Measurements from ENCODE around the gene ADAT1. TPM values are rescaled to one million over a fixed set of nuclear protein-coding genes. Genes with fewer than 3 reads are reported as not detected.
A peak's percentile ranks its signal among the peaks of the same experiment; 100 is the strongest.

ADAT1 gene
- total and polyA plus RNA-seq, 2 of the 13 experiments (the other 11 are each of a cell fraction or from before 2014, with no cell fraction given) = 18.4 to 40.8 TPM

DNA sequence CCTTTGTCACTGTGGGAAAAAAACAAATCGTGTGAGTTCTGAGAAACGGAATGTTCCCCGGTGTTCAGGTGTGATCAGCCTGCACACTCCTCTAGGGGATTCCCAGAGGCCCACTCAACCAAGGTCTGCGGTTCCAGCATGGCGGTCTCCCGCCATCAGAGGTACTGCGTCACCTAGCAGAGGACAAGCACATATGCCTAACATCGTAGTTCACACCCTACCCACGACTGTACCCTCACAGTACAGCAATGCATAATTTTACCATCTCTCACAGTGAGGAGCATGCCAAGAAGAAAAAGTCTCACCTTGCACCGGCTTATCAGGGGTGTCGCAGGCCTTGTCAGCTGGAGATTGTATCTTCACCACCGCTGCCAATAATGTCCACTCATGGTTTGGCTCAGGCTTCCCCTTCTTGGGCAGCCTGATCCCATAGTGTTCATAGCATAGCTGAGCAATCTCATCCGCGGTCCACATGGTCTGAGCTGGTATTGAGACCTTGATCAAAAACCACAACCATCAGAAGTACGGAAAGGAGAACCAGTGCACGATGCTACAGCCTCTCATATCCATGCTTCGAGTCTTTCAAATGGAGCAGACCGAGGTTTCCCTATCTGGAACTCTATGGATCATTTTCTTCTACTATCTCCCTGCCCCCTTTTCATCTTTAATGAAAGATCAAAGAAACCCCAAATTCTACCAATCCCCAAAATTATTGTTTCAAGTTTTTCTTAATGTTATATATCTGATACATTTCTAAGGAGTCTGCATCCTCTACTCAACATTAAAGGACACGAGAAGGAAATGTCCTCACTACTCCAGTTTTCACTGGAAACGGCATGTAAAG lies 2.5 kb downstream of the ADAT1 start:
- no peak for DNase-seq (ENCODE audit: low spot score)
- Histone ChIP-seq H3K9me3 (ENCODE audit: low read length) (no peaks in the 10 kb centered on the region), H3K4me1 (ENCODE audit: insufficient read depth, low read length) (peaks cover 34% of the 10 kb centered on the region), H3K27me3 (ENCODE audit: control insufficient read depth in 1 of 2, insufficient read depth in 2 of 2, low read length in 2 of 2) (no peaks in the 10 kb centered on the region; a peak in 1 of 5 replicates), H3K4me3 (replicated peaks in 1 of 3; ENCODE audit: insufficient read depth in 1 of 3, low read depth in 2 of 3, low read length in 3 of 3) (no peak overlapping the region), H3K9ac (ENCODE audit: insufficient read depth, low read depth, low read length) (no peak overlapping the region), H3K79me2 (ENCODE audit: insufficient read depth, low read length) (peaks cover 7% of the 10 kb centered on the region), H4K20me1 (ENCODE audit: insufficient read depth, low read length) (no peaks in the 10 kb centered on the region), H3K4me2 (ENCODE audit: low read depth, low read length) (no peak overlapping the region), H3K36me3 (replicated peaks in 1 of 2; ENCODE audit: control insufficient read depth in 1 of 2, insufficient read depth in 2 of 2, low read length in 2 of 2) (peaks cover 2 to 29% of the 10 kb centered on the region in 2 experiments; a peak in 4 of 5 replicates), H3K27ac (ENCODE audit: extremely low read length, insufficient read depth, low read length) (no peak overlapping the region), H2AFZ (ENCODE audit: low read length) (no peak overlapping the region)
- CTCF ChIA-PET (ENCODE audit: low intra/inter-chr PET ratio, low total read pairs) = interaction anchor here (1.2 kb wide), 1 partner anchor 148 kb away, joined by 5 read pairs; no protein-coding TSS in a partner anchor
- no peak for ATAC-seq
- in situ Hi-C loops (cut with HindIII; ENCODE audit: extremely low pct_ligation_motif_present, low pct_unique_long_range_greater_than_20kb) = no loop called here
- no peak for FAIRE-seq
- 97% methylated on average over 20 of the region's 20 CpGs for WGBS (ENCODE audit: low lambda C conversion rate)
- intact Hi-C loops (cut with micrococcal nuclease; ENCODE audit: unreplicated experiment) = loop anchor here (1.0 to 5.0 kb wide), 3 partner anchors 26 to 149 kb away; partner anchors contain the start of gene TMEM231
- POLR2A ChIA-PET = interaction anchor here (2.9 kb wide), 1 partner anchor 104 kb away, joined by 16 read pairs; no protein-coding TSS in a partner anchor
- BruUV-seq (replicated peaks) = no TSS peak
- TF ChIP-seq ZBTB8A (CRISPR knock-in tag; IDR thresholded peaks at IDR 0.05; ENCODE audit: borderline replicate concordance, low read depth) (no peak), ZNF326 (CRISPR knock-in tag; IDR thresholded peaks at IDR 0.05; ENCODE audit: borderline replicate concordance) (no peak), ZFP37 (CRISPR knock-in tag; IDR thresholded peaks at IDR 0.05; ENCODE audit: borderline replicate concordance) (no peak)
- TF ChIP-seq, protein P1, sequence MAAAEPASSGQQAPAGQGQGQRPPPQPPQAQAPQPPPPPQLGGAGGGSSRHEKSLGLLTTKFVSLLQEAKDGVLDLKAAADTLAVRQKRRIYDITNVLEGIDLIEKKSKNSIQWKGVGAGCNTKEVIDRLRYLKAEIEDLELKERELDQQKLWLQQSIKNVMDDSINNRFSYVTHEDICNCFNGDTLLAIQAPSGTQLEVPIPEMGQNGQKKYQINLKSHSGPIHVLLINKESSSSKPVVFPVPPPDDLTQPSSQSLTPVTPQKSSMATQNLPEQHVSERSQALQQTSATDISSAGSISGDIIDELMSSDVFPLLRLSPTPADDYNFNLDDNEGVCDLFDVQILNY (CRISPR knock-in tag; conservative IDR thresholded peaks at IDR 0.05) = no peak

DNA sequence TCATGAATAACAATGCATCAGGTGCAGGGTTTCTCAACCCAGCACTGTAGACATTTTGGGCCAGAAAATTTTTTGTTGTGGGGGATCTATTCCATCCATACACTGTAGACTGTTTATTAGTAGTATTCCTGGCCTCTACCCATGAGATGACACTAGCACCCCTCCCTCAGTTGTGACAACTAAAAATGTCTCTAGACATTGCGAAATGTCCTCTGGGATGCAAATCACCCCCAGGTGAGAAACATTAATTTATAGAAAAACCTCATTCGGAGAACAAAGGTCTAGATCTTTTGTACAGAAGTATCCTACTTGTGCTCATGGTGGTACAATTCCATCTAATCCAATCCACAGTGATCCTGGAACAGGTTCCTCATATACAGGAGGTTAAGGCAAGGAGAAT lies 4.3 kb downstream of the ADAT1 start:
- H2AFZ ChIP-seq (ENCODE audit: low read length) = no peak overlapping the region
- no peak for FAIRE-seq
- 91% methylated on average over 2 of the region's 2 CpGs for WGBS (ENCODE audit: low lambda C conversion rate)
- intact Hi-C loops (cut with micrococcal nuclease; ENCODE audit: unreplicated experiment) (no loop called here), in situ Hi-C loops (cut with HindIII; ENCODE audit: extremely low pct_ligation_motif_present, low pct_unique_long_range_greater_than_20kb) (no loop called here)
- peaks cover 4 to 30% of the 10 kb centered on the region in 2 experiments; a peak in 3 of 5 replicates for H3K36me3 ChIP-seq (replicated peaks in 1 of 2; ENCODE audit: control insufficient read depth in 1 of 2, insufficient read depth in 2 of 2, low read length in 2 of 2)
- no peak for ATAC-seq
- peaks cover 25% of the 10 kb centered on the region for H3K4me1 ChIP-seq (ENCODE audit: insufficient read depth, low read length)
- BruUV-seq (replicated peaks) = no TSS peak
- ChIA-PET CTCF (ENCODE audit: low intra/inter-chr PET ratio, low total read pairs) (no interaction called here), POLR2A (interaction anchor here (0.6 kb wide), 1 partner anchor 15 kb away, joined by 3 read pairs; no protein-coding TSS in a partner anchor)
- TF ChIP-seq CEBPB (IDR thresholded peaks at IDR 0.05; ENCODE audit: borderline replicate concordance, low read depth, low read length) (peak; percentile 70), ZNF33B (CRISPR knock-in tag; IDR thresholded peaks at IDR 0.05) (no peak)
- H3K79me2 ChIP-seq (ENCODE audit: insufficient read depth, low read length) = peaks cover 7% of the 10 kb centered on the region
- H4K20me1 ChIP-seq (ENCODE audit: insufficient read depth, low read length) = no peaks in the 10 kb centered on the region
- H3K27me3 ChIP-seq (ENCODE audit: control insufficient read depth in 1 of 2, insufficient read depth in 2 of 2, low read length in 2 of 2) = no peaks in the 10 kb centered on the region; a peak in 1 of 5 replicates
- H3K27ac ChIP-seq (ENCODE audit: extremely low read length, insufficient read depth, low read length) = no peak overlapping the region
- H3K4me2 ChIP-seq (ENCODE audit: low read depth, low read length) = no peak overlapping the region
- no peak for DNase-seq (ENCODE audit: low spot score)
- H3K9ac ChIP-seq (ENCODE audit: insufficient read depth, low read depth, low read length) = no peak overlapping the region
- H3K9me3 ChIP-seq (ENCODE audit: low read length) = no peaks in the 10 kb centered on the region
- H3K4me3 ChIP-seq (replicated peaks in 1 of 3; ENCODE audit: insufficient read depth in 1 of 3, low read depth in 2 of 3, low read length in 3 of 3) = no peak overlapping the region
